Osteocyte (in vitro differentiated cells): ENCODE measurements around the gene NBAS. TPM values are rescaled to one million over a fixed set of nuclear protein-coding genes. Genes with fewer than 3 reads are reported as not detected.

Source experiments
- DNase-seq: peaks from one replicate; pipeline ENCODE4 v3.0.0; 2021; ENCODE audit warnings: mixed read lengths; ENCODE audit not compliant: unreplicated experiment; ENCODE audit errors: extremely low spot score
- H3K27ac Mint-ChIP-seq: one replicate; pipeline ENCODE4 v1.8.0; 2021; ENCODE audit warnings: mild to moderate bottlenecking, mixed read lengths; ENCODE audit not compliant: unreplicated experiment
- H3K27me3 Mint-ChIP-seq: one replicate; pipeline ENCODE4 v1.8.0; 2021; ENCODE audit warnings: mixed read lengths; ENCODE audit not compliant: unreplicated experiment
- H3K36me3 Mint-ChIP-seq: one replicate; pipeline ENCODE4 v1.8.0; 2021; ENCODE audit warnings: mixed read lengths; ENCODE audit not compliant: unreplicated experiment
- H3K4me1 Mint-ChIP-seq: one replicate; pipeline ENCODE4 v1.8.0; 2021; ENCODE audit warnings: mixed read lengths; ENCODE audit not compliant: unreplicated experiment
- H3K4me3 Mint-ChIP-seq: one replicate; pipeline ENCODE4 v1.8.0; 2021; ENCODE audit warnings: mild to moderate bottlenecking, moderate library complexity, mixed read lengths; ENCODE audit not compliant: unreplicated experiment
- H3K9me3 Mint-ChIP-seq: one replicate; pipeline ENCODE4 v1.8.0; 2021; ENCODE audit warnings: mixed read lengths; ENCODE audit not compliant: unreplicated experiment
- CTCF ChIP-seq: fragments of 200-600 bp; sonication (generic); IDR thresholded peaks from 2 replicates; pipeline ENCODE4 v1.5.0; 2021; ENCODE audit warnings: antibody characterized with exemption, mild to moderate bottlenecking, moderate library complexity
- total RNA-seq: library from RNA; stranded (reverse); gene quantifications from 2 replicates; pipeline ENCODE4 v1.2.1, GENCODE V29; 2021

NBAS gene
- total RNA-seq, 1 donor from 2014 or later, result 43.6 TPM

- TF ChIP-seq CTCF, result no peak
- Mint-ChIP-seq H3K4me3 (no peak overlapping the region), H3K4me1 (no peaks in the 10 kb centered on the region), H3K36me3 (no peaks in the 10 kb centered on the region), H3K27ac (no peak overlapping the region), H3K9me3 (peaks cover 9% of the 10 kb centered on the region), H3K27me3 (no peaks in the 10 kb centered on the region)
- no peak for DNase-seq
Measured at GRCh38 chr2:15128846-15129245, 432.3 kb downstream of the NBAS start.

GRCh38 chr2:15127876-15128275 lies 433.3 kb downstream of the NBAS start:
- H3K4me1 Mint-ChIP-seq, result no peaks in the 10 kb centered on the region
- TF ChIP-seq CTCF, result no peak
- no peaks in the 10 kb centered on the region for H3K27me3 Mint-ChIP-seq
- H3K4me3 Mint-ChIP-seq, result no peak overlapping the region
- DNase-seq, result no peak
- H3K27ac Mint-ChIP-seq, result no peak overlapping the region
- no peaks in the 10 kb centered on the region for H3K36me3 Mint-ChIP-seq
- peaks cover 12% of the 10 kb centered on the region for H3K9me3 Mint-ChIP-seq

GRCh38 chr2:15127301-15127700 lies 433.8 kb downstream of the NBAS start:
- Mint-ChIP-seq H3K27ac (no peak overlapping the region), H3K27me3 (no peaks in the 10 kb centered on the region), H3K4me3 (no peak overlapping the region), H3K9me3 (peaks cover 12% of the 10 kb centered on the region), H3K4me1 (no peaks in the 10 kb centered on the region), H3K36me3 (no peaks in the 10 kb centered on the region)
- TF ChIP-seq CTCF, result no peak
- DNase-seq, result no peak

- H3K36me3 Mint-ChIP-seq, result no peaks in the 10 kb centered on the region
- no peak for DNase-seq
- no peaks in the 10 kb centered on the region for H3K27me3 Mint-ChIP-seq
- H3K27ac Mint-ChIP-seq, result no peak overlapping the region
- no peak overlapping the region for H3K4me3 Mint-ChIP-seq
- H3K4me1 Mint-ChIP-seq, result no peaks in the 10 kb centered on the region
- H3K9me3 Mint-ChIP-seq, result peaks cover 12% of the 10 kb centered on the region
- no peak for TF ChIP-seq CTCF
Measured at GRCh38 chr2:15126373-15126772, 434.8 kb downstream of the NBAS start.

GRCh38 chr2:15122915-15123314 lies 438.2 kb downstream of the NBAS start:
- Mint-ChIP-seq H3K4me1 (no peaks in the 10 kb centered on the region), H3K27ac (no peak overlapping the region), H3K27me3 (no peaks in the 10 kb centered on the region), H3K4me3 (no peak overlapping the region), H3K36me3 (no peaks in the 10 kb centered on the region), H3K9me3 (peaks cover 12% of the 10 kb centered on the region)
- no peak for DNase-seq
- no peak for TF ChIP-seq CTCF
